Liver (tissue), 9 donors: ENCODE data around the gene PRKX. TPM values are rescaled to one million over a fixed set of nuclear protein-coding genes. Genes with fewer than 3 reads are reported as not detected.
"Not testable (repeated sequence)": the region's sequence is repeated elsewhere in the genome, so short reads cannot be mapped to it uniquely, and the experiment has no call there.

Source experiments
- DNase-seq: peaks from one replicate; pipeline ENCODE4 v3.0.0-alpha.2; 2017; ENCODE audit warnings: low spot score
- H3K27ac ChIP-seq, 2 donors: one replicate each; pipeline ENCODE4 v1.7.0; 2013; ENCODE audit warnings: inconsistent platforms in 2 of 2, low read length in 2 of 2, control low read depth in 1 of 2, low read depth in 1 of 2, mild to moderate bottlenecking in 1 of 2
- H3K27me3 ChIP-seq, 4 donors: one replicate each; pipeline versions ENCODE4 v1.6.1 to v1.7.0; 2013; ENCODE audit warnings: low read length in 3 of 4, inconsistent platforms in 1 of 4, mild to moderate bottlenecking in 1 of 4, moderate library complexity in 1 of 4; ENCODE audit not compliant: control insufficient read depth in 4 of 4, insufficient read depth in 4 of 4
- H3K36me3 ChIP-seq, 4 donors: one replicate each; pipeline versions ENCODE4 v1.6.1 to v1.7.0; 2013; ENCODE audit warnings: low read length in 3 of 4, mild to moderate bottlenecking in 3 of 4, low read depth in 1 of 4, moderate library complexity in 1 of 4; ENCODE audit not compliant: control insufficient read depth in 4 of 4, insufficient read depth in 3 of 4
- H3K4me1 ChIP-seq, 4 donors: one replicate each; pipeline versions ENCODE4 v1.6.1 to v1.7.0; 2013; ENCODE audit warnings: low read length in 3 of 4, mild to moderate bottlenecking in 3 of 4, moderate library complexity in 1 of 4; ENCODE audit not compliant: control insufficient read depth in 4 of 4, insufficient read depth in 4 of 4
- H3K4me3 ChIP-seq, 3 donors: one replicate each; pipeline versions ENCODE4 v1.6.1 to v1.7.0; 2013; ENCODE audit warnings: low read length in 3 of 3, control low read depth in 1 of 3, low read depth in 1 of 3, mild to moderate bottlenecking in 1 of 3
- H3K9ac ChIP-seq, 2 donors: one replicate each; pipeline ENCODE4 v1.7.0; 2013; ENCODE audit warnings: low read length in 2 of 2, mild to moderate bottlenecking in 2 of 2, moderate library complexity in 2 of 2, control low read depth in 1 of 2, low read depth in 1 of 2
- H3K9me3 ChIP-seq, 4 donors: one replicate each; pipeline versions ENCODE4 v1.6.1 to v1.7.0; 2013; ENCODE audit warnings: low read length in 3 of 4; ENCODE audit not compliant: control insufficient read depth in 4 of 4
- EGR1 ChIP-seq, 2 donors: IDR thresholded peaks; 2 replicates each; pipeline ENCODE4 v1.6.1; 2016 to 2018; ENCODE audit warnings: antibody characterized with exemption in 2 of 2, low read depth in 2 of 2
- FOXA1 ChIP-seq: IDR thresholded peaks from 2 replicates; pipeline ENCODE4 v1.6.1; 2016; ENCODE audit warnings: antibody characterized with exemption
- FOXA2 ChIP-seq: IDR thresholded peaks from 2 replicates; pipeline ENCODE4 v1.6.1; 2016; ENCODE audit warnings: antibody characterized with exemption
- GABPA ChIP-seq, 2 donors: IDR thresholded peaks in 1 of 2; conservative IDR thresholded peaks in 1 of 2; 2 replicates each; pipeline ENCODE4 v1.6.1; 2016; ENCODE audit warnings: antibody characterized with exemption in 2 of 2, mild to moderate bottlenecking in 1 of 2, moderate library complexity in 1 of 2
- HNF4A ChIP-seq, 2 donors: conservative IDR thresholded peaks; 2 replicates each; pipeline ENCODE4 v1.6.1; 2016; ENCODE audit warnings: antibody characterized with exemption in 2 of 2, mild to moderate bottlenecking in 2 of 2
- HNF4G ChIP-seq: IDR thresholded peaks from 2 replicates; pipeline ENCODE4 v1.6.1; 2016; ENCODE audit warnings: antibody characterized with exemption
- JUND ChIP-seq, 2 donors: IDR thresholded peaks; 2 replicates each; pipeline ENCODE4 v1.6.1; 2016; ENCODE audit warnings: antibody characterized with exemption in 2 of 2
- NR2F2 ChIP-seq: IDR thresholded peaks from 2 replicates; pipeline ENCODE4 v1.6.1; 2016; ENCODE audit warnings: antibody characterized with exemption
- RAD21 ChIP-seq, 2 donors: IDR thresholded peaks; 2 replicates each; pipeline ENCODE4 v1.6.1; 2016; ENCODE audit warnings: antibody characterized with exemption in 2 of 2, mild to moderate bottlenecking in 2 of 2
- RXRA ChIP-seq, 2 donors: IDR thresholded peaks; 2 replicates each; pipeline ENCODE4 v1.6.1; 2017 to 2018; ENCODE audit warnings: antibody characterized with exemption in 2 of 2, mild to moderate bottlenecking in 1 of 2
- SP1 ChIP-seq: IDR thresholded peaks from 2 replicates; pipeline ENCODE4 v1.6.1; 2018; ENCODE audit warnings: antibody characterized with exemption, mild to moderate bottlenecking
- TAF1 ChIP-seq: conservative IDR thresholded peaks from 2 replicates; pipeline ENCODE4 v1.6.1; 2016; ENCODE audit warnings: antibody characterized with exemption, mild to moderate bottlenecking
- YY1 ChIP-seq: IDR thresholded peaks from 2 replicates; pipeline ENCODE4 v1.6.1; 2016; ENCODE audit warnings: antibody characterized with exemption, mild to moderate bottlenecking
- WGBS: extraction: QIAGEN DNeasy Blood & Tissue Kit; methylation state at CpG from one replicate; pipeline ENCODE4 v1.1.7; 2013; 5-methylcytosine and 5-hydroxymethylcytosine counted together
- polyA plus RNA-seq, 2 donors: library from polyadenylated mRNA; stranded (reverse) in 1 of 2; unstranded in 1 of 2; fragments of 200-250 nt in 1 of 2; fragments of >200 nt in 1 of 2; fragmentation: Nextera tagmentation in 1 of 2; extraction: Ambion mirVana in 1 of 2; gene quantifications; one replicate each; pipeline versions ENCODE4 v1.2.1 to v1.2.3, GENCODE V29; 2013 to 2015
- total RNA-seq, 2 donors: library from RNA; depleted of rRNA; stranded (reverse); fragments of >200 nt; gene quantifications; one replicate each; pipeline ENCODE4 v1.2.3, GENCODE V29; 2014
- TF ChIP-seq, protein P1 (sequence below): fragments of 150-350 bp; IDR thresholded peaks from 2 replicates; pipeline ENCODE4 v1.5.1; 2017; ENCODE audit warnings: improper control_type of control experiment, low read depth, low read length; ENCODE audit not compliant: missing input control
- TF ChIP-seq, protein P2 (sequence below): IDR thresholded peaks from 2 replicates; pipeline ENCODE4 v1.6.1; 2016; ENCODE audit warnings: antibody characterized with exemption
- TF ChIP-seq, protein P3 (sequence below): IDR thresholded peaks from 2 replicates; pipeline ENCODE4 v1.6.1; 2016; ENCODE audit warnings: antibody characterized with exemption
- TF ChIP-seq, protein P4 (sequence below): IDR thresholded peaks from 2 replicates; pipeline ENCODE4 v1.6.1; 2016; ENCODE audit warnings: antibody characterized with exemption, mild to moderate bottlenecking
- TF ChIP-seq, protein P5 (sequence below): IDR thresholded peaks from 2 replicates; pipeline ENCODE4 v1.6.1; 2016; ENCODE audit warnings: antibody characterized with exemption
- donor health status: healthy.
- donor health status: healthy.
- donor health status: healthy.
- donor health status: healthy.
- donor health status: healthy.

Gene PRKX
- total and polyA plus RNA-seq, 4 donors, result 0.63 to 4.0 (median 1.7) TPM

DNA sequence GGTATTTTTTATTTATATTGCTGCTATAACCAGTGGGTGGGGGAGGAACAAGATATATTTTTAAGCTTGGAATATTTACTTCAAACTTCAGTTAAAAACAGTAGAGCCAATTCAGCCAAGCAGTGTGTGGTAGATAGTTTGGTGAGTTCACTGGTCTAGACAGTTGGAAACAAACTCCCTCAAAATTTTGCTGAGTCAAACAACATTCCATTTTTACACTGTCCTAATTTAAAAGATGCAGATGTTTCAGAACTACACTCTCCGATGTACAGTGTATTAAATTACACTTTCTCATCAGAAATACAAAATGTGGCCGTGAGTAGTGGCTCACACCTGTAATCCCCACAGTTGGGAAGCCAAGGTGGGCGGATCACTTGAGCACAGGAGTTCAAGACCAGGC is 23.3 kb downstream of the PRKX start:
- Histone ChIP-seq H3K4me1 (no peaks in the 10 kb centered on the region), H3K27ac (no peak overlapping the region), H3K9ac (no peak overlapping the region), H3K4me3 (no peak overlapping the region), H3K36me3 (no peaks in the 10 kb centered on the region), H3K27me3 (no peaks in the 10 kb centered on the region), H3K9me3 (no peaks in the 10 kb centered on the region)
- TF ChIP-seq, protein P1, sequence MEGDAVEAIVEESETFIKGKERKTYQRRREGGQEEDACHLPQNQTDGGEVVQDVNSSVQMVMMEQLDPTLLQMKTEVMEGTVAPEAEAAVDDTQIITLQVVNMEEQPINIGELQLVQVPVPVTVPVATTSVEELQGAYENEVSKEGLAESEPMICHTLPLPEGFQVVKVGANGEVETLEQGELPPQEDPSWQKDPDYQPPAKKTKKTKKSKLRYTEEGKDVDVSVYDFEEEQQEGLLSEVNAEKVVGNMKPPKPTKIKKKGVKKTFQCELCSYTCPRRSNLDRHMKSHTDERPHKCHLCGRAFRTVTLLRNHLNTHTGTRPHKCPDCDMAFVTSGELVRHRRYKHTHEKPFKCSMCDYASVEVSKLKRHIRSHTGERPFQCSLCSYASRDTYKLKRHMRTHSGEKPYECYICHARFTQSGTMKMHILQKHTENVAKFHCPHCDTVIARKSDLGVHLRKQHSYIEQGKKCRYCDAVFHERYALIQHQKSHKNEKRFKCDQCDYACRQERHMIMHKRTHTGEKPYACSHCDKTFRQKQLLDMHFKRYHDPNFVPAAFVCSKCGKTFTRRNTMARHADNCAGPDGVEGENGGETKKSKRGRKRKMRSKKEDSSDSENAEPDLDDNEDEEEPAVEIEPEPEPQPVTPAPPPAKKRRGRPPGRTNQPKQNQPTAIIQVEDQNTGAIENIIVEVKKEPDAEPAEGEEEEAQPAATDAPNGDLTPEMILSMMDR, result no peak
- TF ChIP-seq RAD21 (IDR thresholded peaks at IDR 0.05) (no peak), GABPA (IDR thresholded peaks at IDR 0.05 in 1 of 2, conservative IDR thresholded peaks at IDR 0.05 in 1 of 2) (no peak), NR2F2 (no peak), FOXA1 (no peak), HNF4G (no peak), RXRA (IDR thresholded peaks at IDR 0.05) (no peak), TAF1 (no peak), SP1 (no peak), HNF4A (conservative IDR thresholded peaks at IDR 0.05) (no peak), EGR1 (IDR thresholded peaks at IDR 0.05; ENCODE audit: low read depth in 2 of 2) (no peak), YY1 (no peak), FOXA2 (no peak), JUND (IDR thresholded peaks at IDR 0.05) (no peak)
- TF ChIP-seq, protein P2, sequence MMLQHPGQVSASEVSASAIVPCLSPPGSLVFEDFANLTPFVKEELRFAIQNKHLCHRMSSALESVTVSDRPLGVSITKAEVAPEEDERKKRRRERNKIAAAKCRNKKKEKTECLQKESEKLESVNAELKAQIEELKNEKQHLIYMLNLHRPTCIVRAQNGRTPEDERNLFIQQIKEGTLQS, result no peak
- TF ChIP-seq, protein P3, sequence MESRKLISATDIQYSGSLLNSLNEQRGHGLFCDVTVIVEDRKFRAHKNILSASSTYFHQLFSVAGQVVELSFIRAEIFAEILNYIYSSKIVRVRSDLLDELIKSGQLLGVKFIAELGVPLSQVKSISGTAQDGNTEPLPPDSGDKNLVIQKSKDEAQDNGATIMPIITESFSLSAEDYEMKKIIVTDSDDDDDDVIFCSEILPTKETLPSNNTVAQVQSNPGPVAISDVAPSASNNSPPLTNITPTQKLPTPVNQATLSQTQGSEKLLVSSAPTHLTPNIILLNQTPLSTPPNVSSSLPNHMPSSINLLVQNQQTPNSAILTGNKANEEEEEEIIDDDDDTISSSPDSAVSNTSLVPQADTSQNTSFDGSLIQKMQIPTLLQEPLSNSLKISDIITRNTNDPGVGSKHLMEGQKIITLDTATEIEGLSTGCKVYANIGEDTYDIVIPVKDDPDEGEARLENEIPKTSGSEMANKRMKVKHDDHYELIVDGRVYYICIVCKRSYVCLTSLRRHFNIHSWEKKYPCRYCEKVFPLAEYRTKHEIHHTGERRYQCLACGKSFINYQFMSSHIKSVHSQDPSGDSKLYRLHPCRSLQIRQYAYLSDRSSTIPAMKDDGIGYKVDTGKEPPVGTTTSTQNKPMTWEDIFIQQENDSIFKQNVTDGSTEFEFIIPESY, result no peak
- TF ChIP-seq, protein P4, sequence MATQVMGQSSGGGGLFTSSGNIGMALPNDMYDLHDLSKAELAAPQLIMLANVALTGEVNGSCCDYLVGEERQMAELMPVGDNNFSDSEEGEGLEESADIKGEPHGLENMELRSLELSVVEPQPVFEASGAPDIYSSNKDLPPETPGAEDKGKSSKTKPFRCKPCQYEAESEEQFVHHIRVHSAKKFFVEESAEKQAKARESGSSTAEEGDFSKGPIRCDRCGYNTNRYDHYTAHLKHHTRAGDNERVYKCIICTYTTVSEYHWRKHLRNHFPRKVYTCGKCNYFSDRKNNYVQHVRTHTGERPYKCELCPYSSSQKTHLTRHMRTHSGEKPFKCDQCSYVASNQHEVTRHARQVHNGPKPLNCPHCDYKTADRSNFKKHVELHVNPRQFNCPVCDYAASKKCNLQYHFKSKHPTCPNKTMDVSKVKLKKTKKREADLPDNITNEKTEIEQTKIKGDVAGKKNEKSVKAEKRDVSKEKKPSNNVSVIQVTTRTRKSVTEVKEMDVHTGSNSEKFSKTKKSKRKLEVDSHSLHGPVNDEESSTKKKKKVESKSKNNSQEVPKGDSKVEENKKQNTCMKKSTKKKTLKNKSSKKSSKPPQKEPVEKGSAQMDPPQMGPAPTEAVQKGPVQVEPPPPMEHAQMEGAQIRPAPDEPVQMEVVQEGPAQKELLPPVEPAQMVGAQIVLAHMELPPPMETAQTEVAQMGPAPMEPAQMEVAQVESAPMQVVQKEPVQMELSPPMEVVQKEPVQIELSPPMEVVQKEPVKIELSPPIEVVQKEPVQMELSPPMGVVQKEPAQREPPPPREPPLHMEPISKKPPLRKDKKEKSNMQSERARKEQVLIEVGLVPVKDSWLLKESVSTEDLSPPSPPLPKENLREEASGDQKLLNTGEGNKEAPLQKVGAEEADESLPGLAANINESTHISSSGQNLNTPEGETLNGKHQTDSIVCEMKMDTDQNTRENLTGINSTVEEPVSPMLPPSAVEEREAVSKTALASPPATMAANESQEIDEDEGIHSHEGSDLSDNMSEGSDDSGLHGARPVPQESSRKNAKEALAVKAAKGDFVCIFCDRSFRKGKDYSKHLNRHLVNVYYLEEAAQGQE, result no peak
- TF ChIP-seq, protein P5, sequence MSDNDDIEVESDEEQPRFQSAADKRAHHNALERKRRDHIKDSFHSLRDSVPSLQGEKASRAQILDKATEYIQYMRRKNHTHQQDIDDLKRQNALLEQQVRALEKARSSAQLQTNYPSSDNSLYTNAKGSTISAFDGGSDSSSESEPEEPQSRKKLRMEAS, result no peak
- DNase-seq, result no peak
- WGBS, result 76% methylated on average over 3 of the region's 3 CpGs

DNA sequence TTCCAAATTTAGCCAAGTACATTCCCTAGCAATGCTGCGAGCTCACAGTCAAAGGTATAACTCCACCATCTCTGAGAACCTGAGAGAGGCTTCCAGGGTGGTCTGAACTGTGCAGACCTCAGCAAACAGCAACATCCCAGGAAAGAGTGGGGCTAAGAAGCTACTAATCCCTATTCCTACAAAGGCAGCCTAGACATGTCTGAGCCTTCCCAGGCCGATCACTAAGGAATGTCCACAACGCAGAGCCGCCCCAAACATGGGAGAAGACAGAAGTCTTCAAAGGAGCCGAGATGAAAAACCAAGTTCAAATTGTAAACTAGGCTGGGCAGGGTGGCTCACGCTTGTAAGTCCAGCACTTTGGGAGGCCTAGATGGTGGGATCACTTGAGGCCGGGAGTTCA is 30.2 kb downstream of the PRKX start:
- H3K9ac ChIP-seq, DNase-seq, H3K27ac ChIP-seq, H3K4me3 ChIP-seq, H3K27me3 ChIP-seq, H3K9me3 ChIP-seq, H3K4me1 ChIP-seq, H3K36me3 ChIP-seq: not testable (repeated sequence)
- 91% methylated on average over 7 of the region's 7 CpGs for WGBS
